Astrocyte of the cerebellum (primary cell): ENCODE data around the gene ZMYND10.

Source experiments
- DNase-seq: peaks from one replicate; pipeline ENCODE4 v3.0.0-alpha.2; 2011; ENCODE audit warnings: low read depth
- H3K4me3 ChIP-seq: 2 replicates; pipeline ENCODE4 v1.5.1; 2011; ENCODE audit warnings: mild to moderate bottlenecking, low read depth, low read length, moderate library complexity
- in situ Hi-C: cut with HindIII; loops from 2 replicates; pipeline ENCODE4 v1.10.0; 2017; ENCODE audit warnings: low sequenced_read_pairs
- TF ChIP-seq, protein P1 (sequence below): IDR thresholded peaks from 2 replicates; pipeline ENCODE4 v1.5.1; 2012; ENCODE audit warnings: low read length, low read depth, moderate library complexity, mild to moderate bottlenecking; ENCODE audit errors: missing control alignments

ZMYND10 gene

DNA sequence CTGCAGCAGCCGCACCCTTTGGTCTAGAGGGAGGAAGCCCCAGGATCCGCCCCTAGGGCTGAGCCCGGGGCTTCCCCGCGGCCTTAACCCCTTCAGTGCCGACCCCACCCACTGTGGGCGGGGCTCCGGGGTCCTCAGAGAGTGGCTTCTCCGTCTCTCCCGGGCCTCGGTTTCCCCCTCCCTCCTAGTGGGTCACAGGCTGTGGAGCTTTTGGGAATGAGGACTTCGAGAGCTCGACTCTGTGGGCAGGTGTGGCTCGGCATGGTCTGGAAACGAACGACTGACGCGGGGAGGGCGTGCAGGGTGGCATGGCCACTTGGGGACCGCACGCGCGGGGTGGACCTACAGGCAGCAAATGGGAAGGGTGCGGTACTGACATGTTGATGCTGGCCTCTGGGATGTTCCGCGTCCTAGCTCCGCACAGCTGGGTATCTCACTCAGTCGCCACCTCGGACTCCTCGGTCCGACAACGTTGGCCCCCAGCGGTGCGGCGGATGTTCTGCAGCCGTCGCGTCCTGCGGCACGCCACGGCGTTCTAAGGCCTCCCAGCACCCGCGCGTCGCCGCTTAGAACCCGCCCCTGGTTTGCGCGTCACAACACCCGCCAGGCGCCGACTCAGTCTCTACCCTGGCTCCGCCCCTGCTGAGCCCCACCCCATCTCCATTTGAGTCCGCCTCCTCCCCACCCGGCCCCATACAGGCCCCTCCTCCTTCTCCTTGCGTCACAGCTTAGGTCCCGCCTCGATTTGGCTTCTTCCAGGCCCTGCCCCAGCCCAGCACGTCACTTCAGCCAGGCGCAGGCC lies 46.5 kb downstream of the ZMYND10 start, which contains the start of the genes HYAL3 and NAA80:
Gene HYAL3 (minus strand): TSS at position 570 of the 802 bp plus-strand sequence. CDS start 3,803 bp downstream, outside the sequence.
Gene NAA80 (minus strand): TSS at position 570 of the 802 bp plus-strand sequence. CDS start 1,942 bp downstream, outside the sequence.
- peak within 1 kb of the TSS; percentile 79 for H3K4me3 ChIP-seq
- TF ChIP-seq, protein P1, sequence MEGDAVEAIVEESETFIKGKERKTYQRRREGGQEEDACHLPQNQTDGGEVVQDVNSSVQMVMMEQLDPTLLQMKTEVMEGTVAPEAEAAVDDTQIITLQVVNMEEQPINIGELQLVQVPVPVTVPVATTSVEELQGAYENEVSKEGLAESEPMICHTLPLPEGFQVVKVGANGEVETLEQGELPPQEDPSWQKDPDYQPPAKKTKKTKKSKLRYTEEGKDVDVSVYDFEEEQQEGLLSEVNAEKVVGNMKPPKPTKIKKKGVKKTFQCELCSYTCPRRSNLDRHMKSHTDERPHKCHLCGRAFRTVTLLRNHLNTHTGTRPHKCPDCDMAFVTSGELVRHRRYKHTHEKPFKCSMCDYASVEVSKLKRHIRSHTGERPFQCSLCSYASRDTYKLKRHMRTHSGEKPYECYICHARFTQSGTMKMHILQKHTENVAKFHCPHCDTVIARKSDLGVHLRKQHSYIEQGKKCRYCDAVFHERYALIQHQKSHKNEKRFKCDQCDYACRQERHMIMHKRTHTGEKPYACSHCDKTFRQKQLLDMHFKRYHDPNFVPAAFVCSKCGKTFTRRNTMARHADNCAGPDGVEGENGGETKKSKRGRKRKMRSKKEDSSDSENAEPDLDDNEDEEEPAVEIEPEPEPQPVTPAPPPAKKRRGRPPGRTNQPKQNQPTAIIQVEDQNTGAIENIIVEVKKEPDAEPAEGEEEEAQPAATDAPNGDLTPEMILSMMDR = no peak
- DNase-seq = peak; percentile 99
- in situ Hi-C loops = no loop called here

DNA sequence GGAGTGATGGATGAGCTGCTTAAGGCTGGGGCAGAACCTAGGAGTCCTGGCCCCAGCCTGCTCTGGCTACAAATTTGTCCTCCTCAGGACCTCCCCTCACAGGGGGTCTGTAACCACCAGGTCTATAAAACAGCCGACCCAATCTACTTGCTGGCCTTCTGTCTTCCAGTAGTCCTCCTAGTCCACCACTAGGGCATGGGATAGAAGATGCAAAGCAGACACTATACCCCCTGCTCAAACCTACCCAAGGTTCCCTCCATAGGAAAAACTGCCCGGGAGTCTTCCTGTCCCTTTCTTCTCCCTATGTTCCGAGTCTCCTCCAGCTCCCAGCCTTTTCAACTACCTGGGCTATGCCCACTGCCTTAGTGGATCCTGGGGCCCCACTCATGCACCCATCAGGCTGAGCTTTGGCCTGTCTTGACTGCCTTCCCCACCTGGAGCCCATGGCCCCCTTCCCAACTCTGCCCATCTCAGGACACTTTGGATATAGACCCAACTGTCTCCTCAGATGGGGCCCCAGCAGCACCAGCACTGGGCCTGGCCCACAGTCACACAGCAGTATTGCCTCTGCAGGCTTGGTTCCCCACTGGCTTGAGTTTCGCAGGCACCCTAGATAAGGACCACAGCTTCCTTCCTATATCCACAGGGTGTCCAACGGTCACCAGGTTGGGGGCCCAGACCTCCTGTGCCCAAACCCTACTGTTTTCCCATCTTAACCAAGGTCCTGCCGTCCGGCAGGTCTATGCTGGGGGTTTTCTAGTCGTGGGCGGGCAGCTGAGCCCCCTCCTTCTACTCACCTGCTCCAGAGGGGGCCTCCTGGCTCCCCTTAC lies 47.4 kb downstream of the ZMYND10 start:
- peak overlapping the region; percentile 79 for H3K4me3 ChIP-seq
- in situ Hi-C loops = no loop called here
- TF ChIP-seq, protein P1 = peak; percentile 31
- DNase-seq = no peak

DNA sequence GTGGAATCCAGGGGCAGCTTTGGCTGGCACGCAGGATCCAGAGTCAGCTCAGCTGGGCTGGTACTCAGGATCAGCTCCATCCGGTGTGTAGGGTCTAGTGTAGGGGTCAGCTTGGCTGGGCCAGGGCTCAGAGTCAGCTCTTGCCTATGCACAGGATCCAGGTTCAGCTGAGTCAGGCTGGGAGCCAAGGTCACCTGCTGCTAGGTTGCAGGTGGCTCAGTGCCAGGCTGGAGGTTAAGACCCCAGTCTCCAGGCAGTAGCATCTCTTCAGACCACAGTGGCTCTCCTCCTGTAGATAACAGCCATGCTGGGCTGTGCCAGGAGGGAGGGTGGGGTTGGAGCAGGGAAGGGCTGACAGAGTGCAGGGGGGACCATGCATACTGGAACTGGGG lies 48.2 kb downstream of the ZMYND10 start:
- no peak overlapping the region for H3K4me3 ChIP-seq
- TF ChIP-seq, protein P1 = no peak
- in situ Hi-C loops = no loop called here
- DNase-seq = no peak

DNA sequence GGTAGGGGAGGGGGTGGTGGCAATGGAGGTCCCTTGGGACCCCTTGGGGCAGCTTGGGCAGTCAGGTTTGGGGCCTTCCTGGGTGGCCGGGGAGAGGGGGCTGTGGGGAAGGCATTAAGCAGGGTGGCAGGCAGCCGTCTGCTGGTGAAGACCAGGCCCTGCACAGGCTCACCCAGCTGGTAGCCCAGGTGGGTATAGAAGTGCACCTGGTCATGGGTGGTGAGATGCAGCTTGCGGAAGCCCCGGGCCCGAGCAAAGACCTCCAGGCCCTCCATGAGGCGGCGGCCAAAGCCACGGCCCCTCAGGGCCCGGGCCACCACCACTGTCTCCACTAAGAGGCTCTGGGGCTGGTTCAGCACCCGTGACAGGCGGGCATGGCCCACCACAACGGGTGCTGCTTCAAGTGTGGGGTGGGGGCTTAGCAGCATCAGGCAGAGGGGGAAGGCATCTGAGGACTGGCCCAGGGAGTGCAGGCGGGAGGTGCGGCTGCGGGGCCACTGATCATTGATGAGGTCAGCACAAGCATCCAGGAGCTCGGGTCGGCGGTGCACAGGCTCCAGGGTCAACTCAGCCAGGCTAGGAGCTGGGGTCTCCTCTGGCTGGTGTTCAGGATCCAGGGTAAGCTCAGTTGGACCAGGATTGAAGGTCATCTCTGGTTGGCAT lies 48.7 kb downstream of the ZMYND10 start:
- in situ Hi-C loops = no loop called here
- H3K4me3 ChIP-seq = no peak overlapping the region

DNA sequence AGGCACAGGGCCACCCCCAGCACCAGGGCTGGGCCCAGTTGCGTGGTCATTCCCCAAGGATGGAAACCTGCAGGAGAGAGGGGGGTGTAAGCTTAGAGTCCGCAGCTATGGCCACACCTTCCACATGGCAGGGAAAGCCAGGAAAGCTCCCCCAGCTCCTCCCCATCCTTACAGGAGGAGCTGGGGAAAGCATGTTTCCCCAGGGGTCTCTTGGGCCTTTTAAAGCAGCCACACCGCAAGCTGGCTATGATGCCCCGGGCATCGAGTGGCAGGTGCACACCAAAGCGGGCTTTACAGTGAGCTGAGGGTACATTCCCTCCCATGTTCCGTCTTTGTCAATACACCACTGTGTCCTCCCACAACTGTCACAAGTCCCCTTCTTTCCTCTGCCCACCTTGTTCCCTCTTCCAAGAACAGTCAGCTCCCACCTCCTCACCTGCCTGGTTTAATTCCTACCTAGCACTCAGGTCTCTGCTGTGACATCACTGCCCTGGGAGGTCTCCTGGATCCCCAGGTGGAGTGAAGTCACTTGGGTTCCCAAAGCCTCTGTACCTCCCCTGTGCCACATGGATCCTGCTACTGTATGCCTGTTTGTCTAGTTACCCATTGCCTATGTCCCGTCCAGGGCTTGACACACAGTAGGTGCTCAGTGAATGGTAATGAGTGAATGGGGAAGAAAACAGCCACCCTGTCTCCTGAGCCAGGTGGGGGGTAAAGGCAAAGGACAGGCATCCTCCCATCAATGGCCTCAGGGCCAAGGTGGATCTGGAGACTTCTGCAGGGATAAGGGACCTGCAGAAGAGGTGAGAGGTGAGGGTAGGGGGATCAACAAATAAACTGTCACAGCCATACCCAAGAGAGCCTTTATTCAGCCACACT lies 49.7 kb downstream of the ZMYND10 start:
- in situ Hi-C loops = no loop called here
- DNase-seq = no peak
- no peak overlapping the region for H3K4me3 ChIP-seq
- TF ChIP-seq, protein P1 = no peak

More for the DNA sequence above, 48.7 kb downstream of the ZMYND10 start:
- TF ChIP-seq, protein P1 = no peak
- no peak for DNase-seq
